ENCODE results near the gene SAMD9L.

SAMD9L gene

DNA sequence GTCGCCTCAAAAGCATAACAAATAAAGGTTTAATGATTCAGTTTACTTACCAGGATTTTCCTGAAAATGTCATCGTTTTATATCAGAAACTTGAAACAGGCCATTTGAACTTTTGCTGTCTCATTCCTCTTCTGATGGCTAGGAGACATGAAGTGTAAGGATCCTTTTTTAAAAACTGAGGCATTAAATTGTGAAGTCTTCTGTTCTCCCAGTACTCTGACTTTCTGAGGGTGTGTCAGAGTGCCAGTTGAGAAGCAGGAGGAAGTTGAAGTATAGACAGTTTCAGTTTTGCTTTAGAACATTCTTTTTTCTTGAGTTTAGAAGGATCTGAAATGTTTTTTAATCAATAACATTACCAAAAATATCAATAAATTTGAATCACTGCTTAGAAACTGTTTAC, at the start of gene SAMD9L:
TSS of gene SAMD9L (minus strand) at position 242 of the 400 bp plus-strand sequence. CDS start 12,414 bp downstream, outside the sequence.
- DNase-seq (ENCODE audit: low read depth) = peak; percentile 53

DNA sequence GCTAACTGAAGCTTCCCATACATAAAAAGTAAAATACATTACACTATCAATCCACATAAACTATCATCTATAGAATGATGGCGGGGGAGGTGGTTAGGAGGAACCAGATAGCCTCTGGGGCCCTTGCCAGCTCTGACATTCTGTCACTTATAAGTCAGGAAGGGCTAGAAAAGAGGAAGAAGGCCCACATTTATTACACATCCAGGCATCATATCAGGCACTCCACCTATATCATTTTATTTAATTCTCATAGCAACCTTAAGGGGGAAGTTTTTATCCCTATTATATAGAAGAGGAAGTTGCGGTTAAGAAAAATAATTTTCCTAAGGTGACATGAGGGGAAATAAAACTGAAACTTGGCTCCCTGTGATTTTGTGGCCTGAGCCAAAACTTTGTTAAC, 48.2 kb upstream of the SAMD9L start:
- no peak for DNase-seq (ENCODE audit: low read depth)

- peak; percentile 54 for DNase-seq (ENCODE audit: low read depth)
These were observed 46.2 kb upstream of the SAMD9L start for GRCh38 chr7:93194386-93194785.

DNA sequence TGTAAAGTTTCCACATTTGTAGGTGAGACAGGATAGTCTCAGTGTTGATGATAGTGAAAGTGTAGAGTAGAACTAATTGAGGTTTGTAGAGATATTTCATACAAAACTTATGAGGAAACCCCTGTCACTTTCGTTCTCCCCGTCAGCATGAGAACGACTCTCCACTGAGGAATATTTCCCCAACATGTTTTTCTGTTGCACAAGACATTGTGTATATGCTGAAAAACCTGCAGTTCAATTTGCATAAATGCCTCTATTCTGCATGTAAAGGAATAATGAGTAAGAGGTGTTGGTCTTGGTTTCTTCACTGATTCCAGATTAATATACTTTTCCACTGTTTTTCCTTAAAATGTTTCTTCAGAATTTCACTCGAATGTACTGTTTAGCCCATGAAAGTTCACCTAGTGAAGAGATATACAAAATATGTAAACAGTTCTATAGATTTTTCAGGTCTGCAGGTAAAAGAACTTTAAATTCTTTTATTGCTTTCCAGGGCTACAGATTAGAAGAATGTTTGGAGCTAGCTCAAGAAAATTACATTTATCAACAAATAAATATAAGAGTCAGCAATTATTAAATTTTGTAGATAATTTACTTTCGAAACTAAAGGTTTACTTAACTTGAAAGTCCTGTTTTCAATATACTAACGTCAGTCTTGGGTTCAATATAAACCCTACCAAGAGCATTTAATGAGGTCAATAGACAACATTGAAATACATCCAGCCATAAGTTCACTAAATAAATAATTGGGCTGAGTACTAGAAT, 40.9 kb upstream of the SAMD9L start:
- no peak for DNase-seq (ENCODE audit: low read depth)

DNA sequence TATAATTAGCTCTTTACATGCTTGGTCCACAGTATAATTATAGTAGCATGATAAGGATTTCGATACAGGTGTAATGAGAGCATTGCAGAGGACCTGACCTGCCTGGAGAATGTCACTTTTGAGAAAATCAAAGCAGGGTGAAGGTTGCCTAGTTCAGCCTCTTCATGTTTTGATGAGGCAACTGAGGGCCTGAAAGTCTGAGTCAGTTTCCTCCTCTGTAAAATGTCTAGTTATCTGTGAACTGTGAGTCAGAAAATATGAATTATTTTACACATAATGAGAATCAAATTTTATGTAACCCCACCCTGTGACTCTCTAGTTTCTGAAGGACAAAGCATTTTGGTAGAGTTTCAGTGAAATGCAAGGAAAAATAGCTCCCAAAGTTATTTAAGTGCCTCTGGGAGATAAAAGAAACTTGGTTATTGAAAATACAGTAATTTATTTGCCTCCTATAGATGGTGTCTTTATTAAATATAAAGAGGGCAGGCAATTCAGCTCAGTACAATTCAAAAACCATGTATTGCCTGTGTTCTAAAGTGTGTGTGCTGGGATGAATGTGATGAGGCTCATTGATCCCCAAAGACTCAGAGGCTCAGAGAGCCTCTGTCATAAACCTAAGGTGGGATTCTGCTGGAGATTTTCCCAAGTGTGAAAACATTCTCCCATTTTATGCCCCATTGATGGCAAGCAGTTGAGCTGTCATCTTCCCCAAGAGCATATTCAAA, 37.3 kb upstream of the SAMD9L start:
- DNase-seq (ENCODE audit: low read depth) = peak; percentile 58

GRCh38 chr7:93179173-93179572, 31.0 kb upstream of the SAMD9L start:
- no peak for DNase-seq (ENCODE audit: low read depth)

GRCh38 chr7:93178213-93178612, 30.0 kb upstream of the SAMD9L start:
- no peak for DNase-seq (ENCODE audit: low read depth)

DNA sequence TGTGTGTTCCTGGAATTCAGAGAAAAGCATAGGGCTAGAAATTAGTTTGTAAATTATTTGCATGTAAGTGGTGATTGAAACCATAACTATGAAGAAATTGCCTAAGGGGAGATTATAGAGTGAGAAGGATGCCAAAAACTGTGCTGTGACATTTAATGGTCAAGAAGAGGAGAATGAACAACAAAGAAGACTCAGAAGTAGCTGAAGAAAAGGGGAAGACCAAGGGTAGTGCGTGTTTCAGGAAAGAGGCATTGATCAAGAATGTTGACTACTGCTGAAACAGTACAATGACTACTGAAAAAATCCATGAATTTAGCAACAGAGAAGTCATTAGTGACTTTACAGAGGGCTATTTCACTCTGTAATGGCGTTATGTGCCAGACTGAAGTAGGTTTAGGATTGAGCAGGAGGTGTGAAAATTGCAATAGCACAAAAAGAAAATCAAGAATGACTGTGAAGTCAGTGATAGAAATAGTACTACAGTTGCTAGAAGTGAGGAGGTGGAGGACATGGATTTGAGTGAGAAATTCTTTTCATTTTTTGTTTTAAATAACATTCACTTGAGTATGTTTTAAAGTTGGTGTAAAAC, 28.9 kb upstream of the SAMD9L start:
- no peak for DNase-seq (ENCODE audit: low read depth)

DNA sequence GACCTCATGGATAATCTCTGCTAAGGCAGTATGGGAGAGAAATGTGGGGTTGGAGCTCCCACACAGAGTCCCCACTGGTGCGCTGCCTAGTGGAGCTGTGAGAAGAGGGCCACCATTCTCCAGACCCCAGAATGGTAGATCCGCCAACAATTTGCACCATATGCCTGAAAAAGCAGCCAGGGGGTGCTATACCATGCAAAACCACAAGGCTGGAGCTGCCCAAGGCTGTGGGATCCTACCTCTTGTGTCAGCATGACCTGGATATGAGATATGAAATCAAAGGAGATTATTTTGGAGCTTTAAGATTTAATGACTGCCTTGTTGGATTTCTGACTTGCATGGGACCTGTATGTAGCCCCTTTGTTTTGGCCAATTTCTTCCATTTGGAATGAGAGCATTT, 27.0 kb upstream of the SAMD9L start:
- no peak for DNase-seq (ENCODE audit: low read depth)

DNA sequence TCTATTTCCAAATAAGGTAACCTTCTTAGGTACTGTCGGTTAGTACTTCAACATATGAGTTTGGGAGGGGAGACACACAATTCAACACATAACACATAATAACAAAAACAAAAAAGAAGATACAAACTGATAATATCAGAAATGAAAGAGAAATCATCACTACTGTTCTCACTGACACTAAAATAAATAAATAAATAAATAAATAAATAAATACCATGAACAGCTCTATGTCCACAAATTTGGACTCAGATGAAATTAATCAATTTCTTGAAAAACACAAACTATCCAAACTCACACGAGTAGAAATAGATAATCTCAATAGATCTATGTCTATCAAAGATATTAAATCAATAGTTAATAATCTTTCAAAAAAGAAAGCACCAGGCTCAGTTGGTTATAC, 24.5 kb upstream of the SAMD9L start:
- DNase-seq (ENCODE audit: low read depth) = no peak

GRCh38 chr7:93171606-93172226, 23.5 kb upstream of the SAMD9L start:
- DNase-seq (ENCODE audit: low read depth) = no peak

DNA sequence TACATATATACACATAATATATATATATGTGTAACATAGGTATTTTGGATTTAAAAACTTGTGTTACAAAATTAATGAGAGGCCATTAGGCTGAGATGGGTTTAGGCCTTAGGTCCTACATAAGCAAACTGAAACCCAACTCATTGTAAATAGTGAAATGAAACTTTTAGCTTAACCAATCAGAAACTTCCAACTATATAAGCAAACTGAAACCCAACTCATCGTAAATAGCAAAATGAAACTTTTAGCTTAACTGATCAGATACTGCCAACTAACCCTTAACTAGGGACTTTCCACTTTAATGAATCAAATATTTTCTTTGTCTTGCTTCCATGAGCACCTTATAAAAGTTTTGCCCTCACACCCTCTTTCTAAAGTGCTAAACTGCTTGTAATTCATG, 17.3 kb upstream of the SAMD9L start:
- no peak for DNase-seq (ENCODE audit: low read depth)

GRCh38 chr7:93164766-93165165, 16.6 kb upstream of the SAMD9L start:
- DNase-seq (ENCODE audit: low read depth) = no peak

GRCh38 chr7:93161181-93161762, 13.1 kb upstream of the SAMD9L start:
- no peak for DNase-seq (ENCODE audit: low read depth)

DNA sequence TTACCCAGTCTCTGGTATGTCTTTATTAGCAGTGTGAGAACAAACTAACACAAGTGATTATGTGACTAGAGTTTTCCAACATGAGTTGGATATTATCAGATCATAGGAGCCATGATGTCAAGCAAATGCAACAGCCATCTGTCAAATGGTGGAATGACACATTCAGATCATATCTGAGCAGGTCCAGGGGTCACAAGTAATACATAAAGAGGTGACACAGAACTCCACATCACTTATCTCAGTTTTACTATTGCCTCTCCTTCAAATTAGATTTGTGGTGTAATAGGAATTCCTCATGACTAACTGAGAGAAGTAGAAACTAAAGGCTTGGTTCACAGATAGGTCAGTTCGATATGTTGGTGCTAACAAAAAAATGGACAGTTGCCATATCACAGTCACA, 12.2 kb upstream of the SAMD9L start:
- peak; percentile 58 for DNase-seq (ENCODE audit: low read depth)

GRCh38 chr7:93159490-93159889, 11.3 kb upstream of the SAMD9L start:
- peak; percentile 60 for DNase-seq (ENCODE audit: low read depth)

DNA sequence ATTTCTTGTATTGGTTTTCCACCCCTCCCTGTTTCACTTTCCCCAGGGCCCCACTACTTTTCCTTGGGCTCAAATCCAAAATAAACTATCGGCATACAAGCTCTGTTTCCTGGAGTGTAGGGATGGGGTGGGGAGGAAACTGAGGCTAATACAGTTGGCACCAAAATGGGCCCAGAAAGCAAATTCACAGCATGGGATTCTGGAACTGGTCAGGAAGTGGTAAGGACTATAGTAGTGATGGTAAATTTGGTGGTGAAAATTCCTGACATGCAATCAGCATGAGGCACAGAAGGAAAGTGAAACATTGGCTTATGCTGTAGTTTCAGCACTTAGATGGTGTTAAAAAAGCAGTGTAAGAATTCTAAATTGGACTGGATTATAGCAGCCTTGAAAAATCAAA, 8.7 kb upstream of the SAMD9L start:
- peak; percentile 42 for DNase-seq (ENCODE audit: low read depth)

DNA sequence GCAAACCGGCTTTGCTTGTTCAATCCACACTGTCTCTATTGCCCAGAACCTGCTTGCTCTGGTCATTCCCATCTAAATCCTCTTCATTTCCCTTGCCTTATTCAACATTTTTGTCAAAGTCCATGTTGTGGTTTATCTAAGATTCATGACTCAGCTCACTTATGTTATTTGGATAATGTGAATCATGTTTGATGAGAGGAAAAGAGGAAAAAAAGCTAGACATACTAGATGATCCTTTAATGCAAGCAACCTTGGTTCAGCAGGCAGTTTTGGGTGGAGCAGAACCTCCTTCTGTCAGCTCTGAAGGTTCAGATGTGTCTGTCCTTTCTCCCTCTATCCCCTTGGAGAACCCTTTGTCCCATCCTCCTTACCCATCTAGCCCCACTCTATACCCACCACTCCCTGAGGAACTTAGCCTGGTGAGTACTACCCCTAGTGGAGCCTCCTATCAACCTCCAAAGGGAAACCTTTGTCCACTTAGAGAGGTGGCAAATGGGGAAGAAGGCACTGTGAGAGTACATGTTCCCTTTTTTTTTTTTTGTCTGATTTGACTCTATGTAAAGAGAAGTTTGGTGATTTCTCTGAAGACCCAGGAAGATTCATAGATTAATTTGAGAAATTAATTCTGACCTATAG, 2.1 kb upstream of the SAMD9L start:
- peak; percentile 69 for DNase-seq (ENCODE audit: low read depth)

GRCh38 chr7:93148727-93149126, 542 bp upstream of the SAMD9L start:
- no peak for DNase-seq (ENCODE audit: low read depth)

- peak; percentile 73 for DNase-seq (ENCODE audit: low read depth)
These were observed 822 bp downstream of the SAMD9L start for GRCh38 chr7:93147363-93147762.

DNA sequence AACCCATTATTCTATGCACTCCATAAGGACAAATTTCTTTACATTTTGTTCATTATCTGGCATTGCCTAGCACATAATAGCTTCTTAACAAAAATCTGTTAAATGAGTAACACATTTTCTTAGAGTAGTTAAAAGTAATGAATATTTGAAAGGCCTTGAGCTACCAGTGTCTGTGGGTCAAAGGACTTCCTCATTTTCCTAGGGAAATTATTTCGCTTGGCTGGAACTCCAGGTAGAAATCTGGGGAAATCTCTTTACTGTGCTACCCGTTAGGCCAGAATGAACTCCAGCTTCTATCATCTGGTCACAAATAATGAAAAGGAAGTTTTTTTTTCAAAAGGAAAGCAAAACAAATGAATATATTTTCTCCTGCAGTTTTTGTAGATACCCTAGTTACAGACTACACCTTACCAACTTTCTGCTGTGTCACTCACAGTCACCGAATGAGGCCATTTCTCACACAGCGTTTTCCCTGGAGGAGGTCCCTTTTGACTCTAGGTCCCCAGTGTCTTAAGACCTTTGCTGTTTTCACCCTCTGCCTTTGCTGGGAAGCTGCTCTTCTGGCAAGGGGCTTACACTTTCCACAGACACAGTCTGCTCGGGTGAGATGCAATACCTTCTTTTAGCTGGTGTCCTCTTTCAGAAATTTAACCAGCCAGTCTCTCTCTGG, 1.6 kb downstream of the SAMD9L start:
- DNase-seq (ENCODE audit: low read depth) = no peak

Data from iris pigment epithelial cell (primary cell).